ENCODE measurements around the gene FGF18. TPM values are rescaled to one million over a fixed set of nuclear protein-coding genes. Genes with fewer than 3 reads are reported as not detected.
A peak's percentile ranks its signal among the peaks of the same experiment; 100 is the strongest.

The FGF18 gene
- total and polyA plus RNA-seq, 4 donors, result 1.8 to 3.4 (median 2.5) TPM

DNA sequence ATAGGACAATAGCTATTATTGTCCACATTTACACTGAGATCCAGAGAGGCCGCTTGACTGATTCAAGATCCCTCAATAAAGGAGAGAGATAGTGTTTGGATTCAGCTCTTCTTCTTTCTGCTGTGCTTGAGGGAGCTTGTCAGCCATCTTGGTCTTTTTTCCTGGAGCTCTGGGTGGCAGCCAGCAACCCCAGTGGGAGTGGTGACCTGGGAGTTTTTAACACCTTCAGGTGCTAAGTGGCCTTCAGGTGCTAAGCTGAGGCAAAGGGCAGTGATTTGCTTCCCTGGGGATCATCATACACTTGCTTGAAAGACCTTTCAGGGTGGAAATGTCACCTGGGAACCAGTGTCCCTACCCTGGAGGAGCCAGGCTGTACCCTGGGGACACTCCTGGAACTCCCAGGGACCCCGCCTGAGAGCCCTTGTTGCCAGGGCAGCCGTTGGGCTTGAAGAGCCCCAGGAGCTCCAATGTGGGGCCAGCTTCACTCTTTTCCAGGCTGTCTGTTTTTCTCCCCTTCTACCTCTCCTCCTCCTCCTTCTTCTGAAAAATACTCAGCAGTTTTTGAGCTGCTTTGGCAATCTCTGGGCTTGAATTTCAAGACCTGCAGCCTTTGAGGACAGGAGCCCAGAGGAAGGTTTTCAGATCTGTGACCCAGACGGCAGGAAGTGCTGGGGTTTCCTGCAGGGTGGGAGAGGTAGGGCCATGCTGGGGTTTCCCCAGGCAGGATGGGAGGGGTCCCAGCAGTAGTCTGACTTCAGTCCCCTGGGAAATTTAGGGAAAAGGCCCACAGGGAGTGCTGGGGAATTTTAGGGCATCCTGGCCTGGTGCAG lies 59.7 kb downstream of the FGF18 start:
- no peaks in the 10 kb centered on the region for H3K9me3 ChIP-seq (ENCODE audit: control insufficient read depth in 4 of 4, insufficient read depth in 3 of 4, low read length in 3 of 4)
- WGBS, 2 donors, result 58 to 73% methylated on average over 4 of the region's 4 CpGs
- H3K27me3 ChIP-seq (ENCODE audit: control insufficient read depth in 3 of 3, insufficient read depth in 3 of 3, low read length in 2 of 3), result no peaks in the 10 kb centered on the region
- ATAC-seq (ENCODE audit: insufficient read depth, low FRiP score) (no peak), DNase-seq (no peak)
- H3K27ac ChIP-seq (ENCODE audit: low read depth in 1 of 2, low read length in 1 of 2), result no peak overlapping the region
- no peaks in the 10 kb centered on the region for H3K36me3 ChIP-seq (ENCODE audit: control insufficient read depth in 4 of 4, insufficient read depth in 4 of 4, low read length in 4 of 4)
- no peak overlapping the region for H3K9ac ChIP-seq (ENCODE audit: insufficient read depth in 1 of 2, low read length in 2 of 2)
- no peak overlapping the region for H3K4me3 ChIP-seq
- TF ChIP-seq, protein P1, sequence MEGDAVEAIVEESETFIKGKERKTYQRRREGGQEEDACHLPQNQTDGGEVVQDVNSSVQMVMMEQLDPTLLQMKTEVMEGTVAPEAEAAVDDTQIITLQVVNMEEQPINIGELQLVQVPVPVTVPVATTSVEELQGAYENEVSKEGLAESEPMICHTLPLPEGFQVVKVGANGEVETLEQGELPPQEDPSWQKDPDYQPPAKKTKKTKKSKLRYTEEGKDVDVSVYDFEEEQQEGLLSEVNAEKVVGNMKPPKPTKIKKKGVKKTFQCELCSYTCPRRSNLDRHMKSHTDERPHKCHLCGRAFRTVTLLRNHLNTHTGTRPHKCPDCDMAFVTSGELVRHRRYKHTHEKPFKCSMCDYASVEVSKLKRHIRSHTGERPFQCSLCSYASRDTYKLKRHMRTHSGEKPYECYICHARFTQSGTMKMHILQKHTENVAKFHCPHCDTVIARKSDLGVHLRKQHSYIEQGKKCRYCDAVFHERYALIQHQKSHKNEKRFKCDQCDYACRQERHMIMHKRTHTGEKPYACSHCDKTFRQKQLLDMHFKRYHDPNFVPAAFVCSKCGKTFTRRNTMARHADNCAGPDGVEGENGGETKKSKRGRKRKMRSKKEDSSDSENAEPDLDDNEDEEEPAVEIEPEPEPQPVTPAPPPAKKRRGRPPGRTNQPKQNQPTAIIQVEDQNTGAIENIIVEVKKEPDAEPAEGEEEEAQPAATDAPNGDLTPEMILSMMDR (IDR thresholded peaks at IDR 0.05; ENCODE audit: control extremely low read depth, extremely low read depth), result no peak
- H3K4me1 ChIP-seq (ENCODE audit: control insufficient read depth in 5 of 5, insufficient read depth in 5 of 5, low read length in 5 of 5), result peaks cover 0 to 28% (median 3%) of the 10 kb centered on the region in 5 donors

DNA sequence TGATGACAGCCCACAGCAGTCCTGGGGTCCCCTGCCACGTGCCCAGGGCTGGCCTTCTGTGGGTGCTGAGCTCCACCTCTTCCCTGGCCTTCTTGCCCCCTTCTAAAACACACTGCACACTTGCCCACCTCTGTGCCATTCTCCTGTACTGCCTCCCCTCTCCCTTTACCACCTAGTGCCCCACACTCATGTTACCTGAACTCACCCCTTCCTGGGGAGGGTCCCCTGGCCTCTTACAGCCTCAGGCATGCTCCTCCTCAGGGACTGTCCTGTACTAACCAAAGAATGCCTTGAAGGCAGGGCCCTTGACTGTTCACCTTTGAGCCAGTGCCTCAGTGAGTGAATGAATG lies 60.3 kb downstream of the FGF18 start:
- TF ChIP-seq, protein P1 (IDR thresholded peaks at IDR 0.05; ENCODE audit: control extremely low read depth, extremely low read depth), result no peak
- Histone ChIP-seq H3K4me1 (ENCODE audit: control insufficient read depth in 5 of 5, insufficient read depth in 5 of 5, low read length in 5 of 5) (peaks cover 0 to 25% (median 3%) of the 10 kb centered on the region in 5 donors), H3K9ac (ENCODE audit: insufficient read depth in 1 of 2, low read length in 2 of 2) (no peak overlapping the region), H3K36me3 (ENCODE audit: control insufficient read depth in 4 of 4, insufficient read depth in 4 of 4, low read length in 4 of 4) (no peaks in the 10 kb centered on the region), H3K27me3 (ENCODE audit: control insufficient read depth in 3 of 3, insufficient read depth in 3 of 3, low read length in 2 of 3) (no peaks in the 10 kb centered on the region), H3K27ac (ENCODE audit: low read depth in 1 of 2, low read length in 1 of 2) (no peak overlapping the region), H3K9me3 (ENCODE audit: control insufficient read depth in 4 of 4, insufficient read depth in 3 of 4, low read length in 3 of 4) (no peaks in the 10 kb centered on the region), H3K4me3 (no peak overlapping the region)
- ATAC-seq (ENCODE audit: insufficient read depth, low FRiP score) (no peak), DNase-seq (no peak)
- WGBS, 2 donors, result 36 to 46% methylated on average over 1 of the region's 1 CpG

DNA sequence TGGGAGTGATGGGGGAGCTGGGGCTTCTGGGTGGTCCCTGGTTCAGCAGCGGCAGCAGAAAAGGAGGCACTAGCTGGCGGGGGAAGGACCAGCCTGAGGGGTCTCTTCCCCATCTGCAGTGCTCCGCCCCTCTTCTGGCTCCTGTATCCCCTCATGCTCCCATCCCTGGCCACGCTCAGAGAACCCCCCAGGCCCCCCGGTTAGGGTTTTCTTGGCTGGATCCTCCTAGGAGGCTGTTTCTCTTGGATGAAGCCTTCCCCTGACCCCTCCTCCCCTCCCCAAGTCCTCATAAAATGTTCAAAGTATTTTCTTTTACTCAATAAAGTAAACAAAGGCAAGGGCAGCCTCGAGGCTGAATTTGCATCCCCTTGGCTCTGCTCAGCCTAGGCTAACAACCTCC lies 60.8 kb downstream of the FGF18 start:
- no peak overlapping the region for H3K9ac ChIP-seq (ENCODE audit: insufficient read depth in 1 of 2, low read length in 2 of 2)
- peak; percentile 33 to 63 (median 49) for DNase-seq
- no peak overlapping the region for H3K27ac ChIP-seq (ENCODE audit: low read depth in 1 of 2, low read length in 1 of 2)
- no peaks in the 10 kb centered on the region for H3K27me3 ChIP-seq (ENCODE audit: control insufficient read depth in 3 of 3, insufficient read depth in 3 of 3, low read length in 2 of 3)
- 67 to 82% methylated on average over 6 of the region's 6 CpGs for WGBS, 2 donors
- ATAC-seq (ENCODE audit: insufficient read depth, low FRiP score), result no peak
- TF ChIP-seq, protein P1 (IDR thresholded peaks at IDR 0.05; ENCODE audit: control extremely low read depth, extremely low read depth), result no peak
- no peak overlapping the region for H3K4me3 ChIP-seq
- H3K9me3 ChIP-seq (ENCODE audit: control insufficient read depth in 4 of 4, insufficient read depth in 3 of 4, low read length in 3 of 4), result no peaks in the 10 kb centered on the region
- peaks cover 0 to 24% (median 3%) of the 10 kb centered on the region in 5 donors for H3K4me1 ChIP-seq (ENCODE audit: control insufficient read depth in 5 of 5, insufficient read depth in 5 of 5, low read length in 5 of 5)
- no peaks in the 10 kb centered on the region for H3K36me3 ChIP-seq (ENCODE audit: control insufficient read depth in 4 of 4, insufficient read depth in 4 of 4, low read length in 4 of 4)

Data from lung (tissue), 12 donors.